Liver (tissue), 9 donors: ENCODE results near the gene HADHA. TPM values are rescaled to one million over a fixed set of nuclear protein-coding genes. Genes with fewer than 3 reads are reported as not detected.

Source experiments
- DNase-seq: peaks from one replicate; pipeline ENCODE4 v3.0.0-alpha.2; 2017; ENCODE audit warnings: low spot score
- H3K27ac ChIP-seq, 2 donors: one replicate each; pipeline ENCODE4 v1.7.0; 2013; ENCODE audit warnings: inconsistent platforms in 2 of 2, low read length in 2 of 2, control low read depth in 1 of 2, low read depth in 1 of 2, mild to moderate bottlenecking in 1 of 2
- H3K27me3 ChIP-seq, 4 donors: one replicate each; pipeline versions ENCODE4 v1.6.1 to v1.7.0; 2013; ENCODE audit warnings: low read length in 3 of 4, inconsistent platforms in 1 of 4, mild to moderate bottlenecking in 1 of 4, moderate library complexity in 1 of 4; ENCODE audit not compliant: control insufficient read depth in 4 of 4, insufficient read depth in 4 of 4
- H3K36me3 ChIP-seq, 4 donors: one replicate each; pipeline versions ENCODE4 v1.6.1 to v1.7.0; 2013; ENCODE audit warnings: low read length in 3 of 4, mild to moderate bottlenecking in 3 of 4, low read depth in 1 of 4, moderate library complexity in 1 of 4; ENCODE audit not compliant: control insufficient read depth in 4 of 4, insufficient read depth in 3 of 4
- H3K4me1 ChIP-seq, 4 donors: one replicate each; pipeline versions ENCODE4 v1.6.1 to v1.7.0; 2013; ENCODE audit warnings: low read length in 3 of 4, mild to moderate bottlenecking in 3 of 4, moderate library complexity in 1 of 4; ENCODE audit not compliant: control insufficient read depth in 4 of 4, insufficient read depth in 4 of 4
- H3K4me3 ChIP-seq, 3 donors: one replicate each; pipeline versions ENCODE4 v1.6.1 to v1.7.0; 2013; ENCODE audit warnings: low read length in 3 of 3, control low read depth in 1 of 3, low read depth in 1 of 3, mild to moderate bottlenecking in 1 of 3
- H3K9ac ChIP-seq, 2 donors: one replicate each; pipeline ENCODE4 v1.7.0; 2013; ENCODE audit warnings: low read length in 2 of 2, mild to moderate bottlenecking in 2 of 2, moderate library complexity in 2 of 2, control low read depth in 1 of 2, low read depth in 1 of 2
- H3K9me3 ChIP-seq, 4 donors: one replicate each; pipeline versions ENCODE4 v1.6.1 to v1.7.0; 2013; ENCODE audit warnings: low read length in 3 of 4; ENCODE audit not compliant: control insufficient read depth in 4 of 4
- CTCF ChIP-seq: fragments of 150-350 bp; IDR thresholded peaks from 2 replicates; pipeline ENCODE4 v1.5.1; 2017; ENCODE audit warnings: improper control_type of control experiment, low read depth, low read length; ENCODE audit not compliant: missing input control
- EGR1 ChIP-seq, 2 donors: IDR thresholded peaks; 2 replicates each; pipeline ENCODE4 v1.6.1; 2016 to 2018; ENCODE audit warnings: antibody characterized with exemption in 2 of 2, low read depth in 2 of 2
- FOXA1 ChIP-seq: IDR thresholded peaks from 2 replicates; pipeline ENCODE4 v1.6.1; 2016; ENCODE audit warnings: antibody characterized with exemption
- FOXA2 ChIP-seq: IDR thresholded peaks from 2 replicates; pipeline ENCODE4 v1.6.1; 2016; ENCODE audit warnings: antibody characterized with exemption
- GABPA ChIP-seq, 2 donors: IDR thresholded peaks in 1 of 2; conservative IDR thresholded peaks in 1 of 2; 2 replicates each; pipeline ENCODE4 v1.6.1; 2016; ENCODE audit warnings: antibody characterized with exemption in 2 of 2, mild to moderate bottlenecking in 1 of 2, moderate library complexity in 1 of 2
- HNF4A ChIP-seq, 2 donors: conservative IDR thresholded peaks; 2 replicates each; pipeline ENCODE4 v1.6.1; 2016; ENCODE audit warnings: antibody characterized with exemption in 2 of 2, mild to moderate bottlenecking in 2 of 2
- JUND ChIP-seq, 2 donors: IDR thresholded peaks; 2 replicates each; pipeline ENCODE4 v1.6.1; 2016; ENCODE audit warnings: antibody characterized with exemption in 2 of 2
- MAX ChIP-seq: IDR thresholded peaks from 2 replicates; pipeline ENCODE4 v1.6.1; 2016; ENCODE audit warnings: antibody characterized with exemption
- NR2F2 ChIP-seq: IDR thresholded peaks from 2 replicates; pipeline ENCODE4 v1.6.1; 2016; ENCODE audit warnings: antibody characterized with exemption
- RAD21 ChIP-seq, 2 donors: IDR thresholded peaks; 2 replicates each; pipeline ENCODE4 v1.6.1; 2016; ENCODE audit warnings: antibody characterized with exemption in 2 of 2, mild to moderate bottlenecking in 2 of 2
- RXRA ChIP-seq, 2 donors: IDR thresholded peaks; 2 replicates each; pipeline ENCODE4 v1.6.1; 2017 to 2018; ENCODE audit warnings: antibody characterized with exemption in 2 of 2, mild to moderate bottlenecking in 1 of 2
- SP1 ChIP-seq: IDR thresholded peaks from 2 replicates; pipeline ENCODE4 v1.6.1; 2018; ENCODE audit warnings: antibody characterized with exemption, mild to moderate bottlenecking
- ZBTB33 ChIP-seq: IDR thresholded peaks from 2 replicates; pipeline ENCODE4 v1.6.1; 2016; ENCODE audit warnings: antibody characterized with exemption
- WGBS: extraction: QIAGEN DNeasy Blood & Tissue Kit; methylation state at CpG from one replicate; pipeline ENCODE4 v1.1.7; 2013; 5-methylcytosine and 5-hydroxymethylcytosine counted together
- polyA plus RNA-seq, 2 donors: library from polyadenylated mRNA; stranded (reverse) in 1 of 2; unstranded in 1 of 2; fragments of 200-250 nt in 1 of 2; fragments of >200 nt in 1 of 2; fragmentation: Nextera tagmentation in 1 of 2; extraction: Ambion mirVana in 1 of 2; gene quantifications; one replicate each; pipeline versions ENCODE4 v1.2.1 to v1.2.3, GENCODE V29; 2013 to 2015
- total RNA-seq, 2 donors: library from RNA; depleted of rRNA; stranded (reverse); fragments of >200 nt; gene quantifications; one replicate each; pipeline ENCODE4 v1.2.3, GENCODE V29; 2014
- donor health status: healthy.
- donor health status: healthy.
- donor health status: healthy.
- donor health status: healthy.
- donor health status: healthy.

The HADHA gene
- total and polyA plus RNA-seq, 4 donors: 101 to 276 (median 159) TPM

DNA sequence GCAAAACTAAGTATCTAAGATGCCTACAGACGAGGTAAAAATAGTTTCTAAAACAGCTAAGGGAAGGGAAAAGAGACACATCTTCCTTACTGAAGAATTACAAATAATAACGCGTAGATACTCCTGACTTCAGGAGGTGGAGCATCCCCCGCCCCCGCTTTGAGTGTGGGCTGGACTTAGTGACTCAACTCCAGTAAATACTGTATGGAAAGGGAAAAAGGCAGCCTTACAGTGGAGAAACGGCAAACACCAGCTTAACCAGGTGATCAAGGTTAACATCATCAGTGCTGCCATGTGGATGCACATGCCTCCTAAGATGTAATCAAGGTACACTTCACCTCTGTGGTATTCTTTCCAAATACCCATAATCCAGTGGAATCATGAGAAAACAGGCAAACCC lies 48.2 kb upstream of the HADHA start:
- Histone ChIP-seq H3K9me3 (no peaks in the 10 kb centered on the region), H3K27me3 (no peaks in the 10 kb centered on the region), H3K4me1 (no peaks in the 10 kb centered on the region), H3K27ac (no peak overlapping the region), H3K9ac (no peak overlapping the region), H3K4me3 (no peak overlapping the region), H3K36me3 (peaks cover 1 to 9% (median 6%) of the 10 kb centered on the region in 4 donors)
- no peak for TF ChIP-seq RXRA (IDR thresholded peaks at IDR 0.05)
- DNase-seq: no peak
- WGBS: 78% methylated on average over 6 of the region's 6 CpGs

GRCh38 chr2:26290001-26290400 lies 45.6 kb upstream of the HADHA start:
- H3K27ac ChIP-seq: no peak overlapping the region
- TF ChIP-seq FOXA2 (no peak), RAD21 (IDR thresholded peaks at IDR 0.05) (no peak), NR2F2 (no peak), ZBTB33 (no peak), FOXA1 (no peak), GABPA (IDR thresholded peaks at IDR 0.05 in 1 of 2, conservative IDR thresholded peaks at IDR 0.05 in 1 of 2) (no peak), MAX (no peak), SP1 (no peak), RXRA (IDR thresholded peaks at IDR 0.05) (no peak), EGR1 (IDR thresholded peaks at IDR 0.05; ENCODE audit: low read depth in 2 of 2) (no peak), CTCF (no peak)
- 40% methylated on average over 1 of the region's 1 CpG for WGBS
- H3K9ac ChIP-seq: no peak overlapping the region
- no peak for DNase-seq
- peaks cover 5 to 21% (median 18%) of the 10 kb centered on the region in 4 donors for H3K36me3 ChIP-seq
- no peak overlapping the region for H3K4me3 ChIP-seq
- H3K4me1 ChIP-seq: no peaks in the 10 kb centered on the region
- no peaks in the 10 kb centered on the region for H3K27me3 ChIP-seq
- no peaks in the 10 kb centered on the region for H3K9me3 ChIP-seq

DNA sequence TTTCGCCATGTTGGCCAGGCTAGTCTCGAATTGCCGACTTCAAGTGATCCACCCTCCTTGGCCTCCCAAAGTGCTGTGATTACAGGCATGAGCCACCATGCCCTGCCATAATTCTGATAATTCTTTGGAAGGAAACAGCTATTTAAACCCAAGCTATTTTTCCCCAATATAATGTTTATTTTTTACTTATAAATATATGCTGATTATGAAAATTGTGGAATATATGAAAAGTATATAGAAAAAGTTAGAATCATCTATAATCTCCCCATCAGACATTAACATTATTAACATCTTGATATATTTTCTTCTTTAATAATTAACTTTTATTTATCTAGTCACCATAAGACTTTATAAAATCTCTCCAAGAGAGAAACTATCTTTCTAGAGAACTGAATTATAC lies 41.5 kb upstream of the HADHA start:
- no peaks in the 10 kb centered on the region for H3K27me3 ChIP-seq
- no peak overlapping the region for H3K27ac ChIP-seq
- no peak overlapping the region for H3K9ac ChIP-seq
- no peaks in the 10 kb centered on the region for H3K4me1 ChIP-seq
- 98% methylated on average over 3 of the region's 3 CpGs for WGBS
- H3K9me3 ChIP-seq: no peaks in the 10 kb centered on the region
- no peak for TF ChIP-seq HNF4A (conservative IDR thresholded peaks at IDR 0.05)
- no peak for TF ChIP-seq FOXA2
- TF ChIP-seq SP1: no peak
- no peak for TF ChIP-seq FOXA1
- TF ChIP-seq NR2F2: no peak
- TF ChIP-seq CTCF: no peak
- TF ChIP-seq RAD21 (IDR thresholded peaks at IDR 0.05): no peak
- no peak for TF ChIP-seq JUND (IDR thresholded peaks at IDR 0.05)
- no peak overlapping the region for H3K4me3 ChIP-seq
- peaks cover 9 to 49% (median 34%) of the 10 kb centered on the region in 4 donors for H3K36me3 ChIP-seq
- no peak for DNase-seq
